NCI-H1436 (cell line): ENCODE results near the gene LEP.
"Not testable (repeated sequence)": the region's sequence is repeated elsewhere in the genome, so short reads cannot be mapped to it uniquely, and the experiment has no call there.

Experiments used
- DNase-seq: peaks from one replicate; lab custom pipeline; 2025; lab: John Stamatoyannopoulos, UW

Gene LEP

DNA sequence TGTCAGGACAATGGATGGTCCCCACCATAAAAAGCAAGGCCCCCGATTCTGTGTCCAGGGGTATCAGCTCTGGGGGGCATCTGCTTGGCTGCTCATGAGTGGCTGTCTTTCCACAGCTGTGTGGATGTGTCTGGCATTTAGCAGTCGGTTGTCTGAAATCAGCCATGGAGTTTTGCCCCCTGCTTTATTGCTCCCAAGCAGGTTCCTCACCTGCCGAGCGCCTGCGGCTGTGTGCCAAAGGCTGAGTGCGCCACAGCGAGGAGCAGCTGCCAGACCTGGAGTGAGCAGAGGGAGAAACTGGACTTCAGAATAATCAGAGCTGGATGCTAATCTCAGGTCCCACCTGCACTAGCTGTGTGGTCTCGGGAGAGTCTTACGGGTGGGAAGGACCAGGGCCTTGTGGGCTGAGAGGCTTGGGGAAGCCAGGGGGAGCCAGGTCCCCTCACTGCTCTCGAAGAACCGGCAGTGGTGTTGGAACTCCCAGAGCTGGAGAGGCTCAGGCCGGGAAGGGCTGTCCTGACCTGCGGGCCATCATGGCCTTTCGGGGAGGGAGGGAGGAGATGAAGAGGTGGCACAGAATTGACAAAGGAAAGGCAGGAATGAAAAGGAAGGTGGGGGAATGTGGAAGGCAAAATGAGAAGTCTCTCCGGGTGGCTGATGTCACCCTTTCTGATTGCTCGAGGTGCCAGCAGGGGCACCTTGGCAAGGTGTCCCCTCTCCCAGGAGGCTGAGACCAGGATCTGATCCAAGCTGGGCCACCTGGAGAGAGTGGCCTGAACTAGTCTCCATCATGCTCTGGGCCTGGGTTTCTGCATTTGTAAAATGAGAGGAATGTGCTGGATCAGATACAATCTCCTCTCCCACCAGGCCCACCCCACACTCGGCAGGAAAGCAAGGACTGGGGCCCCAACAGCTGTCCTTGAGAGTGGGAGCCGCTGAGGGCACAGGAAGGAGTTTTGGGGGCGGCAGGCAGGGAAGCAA lies 30.2 kb upstream of the LEP start:
- DNase-seq = no peak

DNA sequence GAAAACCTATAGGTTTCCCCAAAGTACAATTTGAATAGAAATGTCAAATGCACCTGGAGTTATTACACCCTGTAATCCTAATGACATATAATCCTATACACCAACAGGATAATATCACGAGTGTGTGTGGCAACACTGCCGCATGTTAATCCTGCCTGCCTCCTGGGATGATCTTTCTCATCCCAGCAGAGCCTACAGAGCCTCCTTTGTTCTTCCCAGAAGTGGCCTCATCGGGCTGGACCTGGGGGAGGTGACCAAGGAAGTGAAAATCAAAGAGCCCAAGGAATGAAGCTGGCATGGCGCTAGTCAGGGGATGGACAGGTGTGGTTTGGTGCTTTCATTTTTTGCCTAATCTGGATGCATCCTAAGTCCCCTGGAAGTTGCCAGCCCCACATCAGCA lies 29.5 kb upstream of the LEP start:
- DNase-seq = no peak

DNA sequence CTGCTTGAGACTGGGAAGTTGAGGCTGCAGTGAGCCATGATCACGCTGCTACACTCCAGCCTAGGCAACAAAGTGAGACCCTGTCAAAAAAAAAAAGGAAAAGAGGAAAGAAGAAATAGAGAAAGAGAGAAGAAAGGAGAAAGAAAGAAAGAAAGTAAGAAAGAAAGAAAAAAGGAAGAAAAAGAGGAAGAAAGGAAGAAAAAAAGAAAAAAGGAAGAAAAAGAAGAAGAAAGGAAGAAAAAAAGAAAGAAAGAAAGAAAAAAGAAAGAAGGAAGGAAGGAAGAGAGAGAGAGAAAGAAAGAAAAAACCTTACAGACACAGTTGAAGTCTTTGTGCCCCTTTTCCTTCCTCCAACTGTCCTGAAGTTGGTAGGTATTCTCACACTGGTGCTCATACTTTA lies 26.6 kb upstream of the LEP start:
- no peak for DNase-seq

DNA sequence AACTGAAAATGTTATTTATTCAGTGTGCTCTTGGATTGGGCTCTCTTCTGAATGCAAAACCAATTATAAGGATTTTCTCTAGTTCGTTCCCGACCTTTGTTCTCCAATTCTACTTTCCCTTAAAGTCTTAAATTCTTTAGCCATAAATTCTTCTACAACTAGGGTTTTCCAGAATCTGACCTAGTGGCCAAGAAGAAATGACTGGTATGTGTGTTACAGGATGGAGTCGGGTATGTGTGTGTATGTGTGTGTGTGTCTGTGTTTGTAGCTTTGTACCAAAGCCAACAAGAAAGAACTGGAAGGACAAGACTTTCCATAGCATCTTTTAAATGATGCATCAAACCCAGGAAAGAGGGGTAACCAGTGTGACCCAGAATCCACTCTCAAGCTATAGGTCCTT lies 25.8 kb upstream of the LEP start:
- DNase-seq = no peak

DNA sequence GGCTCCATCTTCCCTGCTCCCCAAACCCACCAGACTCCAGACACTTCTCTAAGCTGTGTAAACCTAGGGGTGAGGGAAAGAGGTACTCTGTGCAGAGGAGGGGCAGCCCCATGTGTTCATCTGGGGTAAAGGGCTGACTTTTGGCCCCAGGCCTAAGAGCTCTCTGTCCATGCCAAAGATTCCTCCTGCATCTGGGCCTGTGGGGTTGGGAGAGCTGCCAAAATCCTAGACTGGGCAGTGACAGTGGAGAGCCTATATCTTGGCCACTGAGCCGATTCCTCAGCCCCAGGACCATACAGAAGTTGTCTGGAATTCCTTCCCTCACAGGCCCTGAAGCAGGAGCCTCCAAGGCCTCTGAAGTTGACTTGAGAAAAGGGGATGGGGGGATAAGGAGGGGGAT lies 25.3 kb upstream of the LEP start:
- DNase-seq = no peak

DNA sequence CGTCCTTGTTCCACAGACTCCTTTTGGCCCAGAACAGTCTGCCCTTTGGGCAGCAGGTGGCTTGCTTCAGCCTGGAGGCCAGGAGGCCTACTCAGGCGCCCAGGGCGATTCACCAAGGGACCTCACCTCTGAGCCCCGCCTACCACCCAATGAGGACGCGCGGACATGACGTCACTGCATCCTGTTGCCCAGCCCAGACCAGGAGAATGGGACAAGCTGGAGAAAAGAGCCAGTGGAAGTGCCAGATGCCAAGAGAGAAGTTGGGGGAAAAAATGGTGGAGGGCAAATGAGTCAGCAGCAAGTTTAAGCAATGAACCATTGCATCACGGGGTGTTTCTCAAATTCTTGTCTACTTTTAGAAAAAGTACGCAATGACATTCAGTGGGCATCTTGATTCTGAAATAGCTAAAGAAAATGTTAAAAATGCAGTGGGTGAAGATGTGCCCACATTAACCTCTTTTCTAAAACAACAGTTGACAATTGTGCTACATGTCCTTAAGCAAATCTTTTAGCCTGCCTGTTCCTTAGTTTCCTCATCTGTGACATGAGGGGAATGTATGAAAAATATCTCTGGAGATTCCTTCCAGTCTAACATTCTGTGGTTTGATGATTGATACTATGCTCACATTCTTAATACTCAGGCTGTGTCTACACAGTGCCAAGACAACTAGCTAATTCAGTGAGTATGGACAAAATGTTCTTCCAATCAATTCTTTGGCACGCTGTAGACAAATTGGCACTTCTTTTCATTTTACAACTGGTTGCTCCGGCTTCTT lies 23.9 kb upstream of the LEP start:
- no peak for DNase-seq

DNA sequence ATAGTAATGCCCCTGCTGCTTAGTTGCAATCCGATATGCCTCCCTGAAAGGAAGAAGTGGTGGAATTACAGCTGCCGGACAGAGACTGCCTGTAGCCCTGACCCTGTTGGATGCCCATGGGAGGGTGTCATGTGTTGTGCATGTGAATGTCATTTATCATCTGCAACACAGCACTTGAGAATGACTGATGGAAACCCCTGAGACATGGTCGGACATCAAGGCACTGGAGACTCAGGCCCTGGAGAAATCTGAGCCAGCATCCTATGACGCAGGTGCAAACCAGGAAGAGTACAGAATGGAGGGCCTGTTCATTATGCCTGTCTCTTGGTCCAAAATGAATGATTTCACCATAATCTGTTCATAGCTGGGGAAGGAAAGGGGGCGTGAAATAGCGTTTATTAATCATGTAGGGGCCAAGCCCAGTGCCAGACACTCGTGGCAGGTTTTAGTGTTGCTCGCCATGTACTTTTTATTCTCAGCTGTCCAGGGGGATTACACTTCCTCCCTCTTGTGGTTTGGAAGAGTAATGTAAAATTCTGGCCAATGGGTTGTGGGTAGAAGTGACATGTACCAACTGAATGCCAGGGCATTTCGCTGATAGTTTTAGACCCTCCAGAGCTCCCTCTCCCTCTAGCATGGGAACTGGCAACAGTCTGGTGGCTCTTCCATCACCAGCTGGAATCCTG lies 23.0 kb upstream of the LEP start:
- no peak for DNase-seq

DNA sequence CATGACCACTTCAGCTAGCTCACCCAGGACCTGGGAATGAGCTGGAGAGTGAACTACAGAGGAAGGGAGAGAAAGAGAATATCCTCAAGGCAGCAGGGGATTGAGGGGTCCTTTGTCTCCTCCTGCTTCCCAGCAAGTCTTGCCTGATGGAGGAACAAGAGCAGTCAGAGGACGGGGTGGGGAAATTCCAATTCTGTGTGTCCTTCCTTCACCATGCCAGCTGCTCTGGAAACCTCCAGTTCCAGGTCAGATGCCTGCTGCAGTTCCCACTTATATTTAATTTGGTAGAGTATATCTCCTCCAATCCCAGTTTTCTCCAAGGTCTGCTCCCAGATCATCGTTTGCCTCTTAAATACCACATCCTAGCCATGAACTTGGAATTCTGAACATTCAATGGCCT lies 21.4 kb upstream of the LEP start:
- no peak for DNase-seq

DNA sequence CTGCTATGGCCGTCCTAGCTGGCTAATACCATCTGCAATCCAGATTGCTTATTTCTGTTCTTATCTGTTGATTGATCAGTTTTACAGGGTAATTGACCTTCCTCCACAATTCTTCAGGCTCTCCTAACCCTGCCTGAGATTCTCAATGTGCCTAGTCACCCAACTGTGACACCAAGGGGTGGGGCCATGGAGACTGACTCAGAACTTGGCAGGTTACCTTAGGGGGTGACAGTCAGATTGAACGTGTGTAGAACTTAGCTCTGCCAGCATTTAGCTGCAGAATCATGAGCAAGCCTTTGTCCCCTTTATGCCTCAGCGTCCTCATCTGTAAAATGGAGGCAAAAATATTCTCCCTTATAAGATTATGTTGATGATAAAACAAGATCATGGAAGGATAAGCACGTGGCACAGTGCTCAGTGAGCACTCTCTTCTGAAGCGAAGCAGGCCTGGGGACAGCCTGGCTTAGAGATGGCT lies 19.1 kb upstream of the LEP start:
- no peak for DNase-seq

DNA sequence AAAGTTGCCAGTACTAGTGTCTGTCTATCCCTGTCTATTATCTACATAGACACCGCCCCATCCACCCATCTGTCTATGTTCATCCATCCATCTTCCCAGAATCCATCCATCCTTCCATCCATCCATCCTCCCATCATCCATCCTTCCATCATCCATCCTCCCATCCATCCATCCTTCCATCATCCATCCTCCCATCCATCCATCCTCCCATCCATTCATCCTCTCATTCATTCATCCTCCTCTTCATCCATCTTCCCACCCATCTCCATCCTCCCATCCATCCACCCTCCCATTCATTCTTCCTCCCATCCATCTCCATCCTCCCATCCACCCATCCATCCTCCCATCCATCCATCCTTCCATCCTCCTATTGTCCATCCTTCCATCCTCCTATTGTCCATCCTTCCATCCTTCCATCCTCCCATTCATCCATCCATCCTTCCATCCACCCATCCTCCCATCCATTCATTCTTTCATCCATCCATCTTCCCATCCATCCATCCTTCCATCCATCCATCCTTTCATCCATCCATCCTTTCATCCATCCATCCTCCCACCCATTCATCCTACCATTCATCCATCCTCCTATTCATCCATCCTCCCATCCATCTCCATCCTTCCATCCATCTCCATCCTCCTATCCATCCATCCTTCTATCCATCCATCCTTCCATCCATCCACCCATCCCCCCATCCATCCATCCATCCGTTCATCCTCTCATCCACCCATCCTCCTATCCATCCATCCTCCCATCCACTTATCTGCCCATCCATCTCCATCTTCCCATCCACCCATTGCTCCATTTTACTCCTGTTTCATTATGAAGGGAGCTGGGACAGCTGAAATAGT lies 14.7 kb upstream of the LEP start:
- no peak for DNase-seq

DNA sequence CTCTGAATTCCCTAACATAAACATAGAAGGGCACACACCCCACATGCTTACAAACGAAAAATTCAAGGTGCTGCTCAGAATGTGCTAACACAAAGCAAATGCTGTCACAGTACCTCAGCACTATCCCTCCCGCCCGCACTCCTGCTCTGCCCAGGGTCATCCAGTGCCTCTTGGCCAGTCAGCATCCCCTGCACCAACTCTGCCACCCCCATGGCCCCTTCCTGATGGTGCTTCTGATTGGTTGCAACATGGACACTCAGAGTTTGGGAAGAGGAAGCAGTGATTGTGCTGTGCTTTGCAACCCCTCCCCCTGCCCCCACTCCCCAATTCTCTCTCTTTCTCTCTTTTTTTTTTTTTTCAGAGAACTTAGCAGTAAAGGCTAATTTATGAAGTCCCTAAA lies 13.8 kb upstream of the LEP start:
- no peak for DNase-seq

DNA sequence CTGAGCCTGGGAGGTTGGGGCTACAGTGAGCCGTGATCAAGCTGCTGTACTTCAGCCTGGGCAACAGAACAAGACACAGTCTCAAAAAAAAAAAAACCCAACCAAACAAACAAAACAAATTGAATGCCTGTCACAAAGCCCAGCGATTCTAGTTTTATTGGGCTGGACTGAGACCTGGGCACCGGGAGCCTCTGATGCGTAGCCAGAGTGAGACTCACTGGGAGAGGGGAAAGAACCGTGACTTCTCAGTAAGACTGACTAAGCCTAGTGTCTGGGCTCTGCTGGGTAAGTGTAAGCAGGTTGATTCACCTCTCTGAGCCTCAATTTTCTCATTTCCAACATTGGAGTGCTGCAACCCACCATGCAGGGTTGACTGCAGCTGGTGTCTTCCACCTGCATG lies 10.1 kb upstream of the LEP start:
- DNase-seq = no peak

DNA sequence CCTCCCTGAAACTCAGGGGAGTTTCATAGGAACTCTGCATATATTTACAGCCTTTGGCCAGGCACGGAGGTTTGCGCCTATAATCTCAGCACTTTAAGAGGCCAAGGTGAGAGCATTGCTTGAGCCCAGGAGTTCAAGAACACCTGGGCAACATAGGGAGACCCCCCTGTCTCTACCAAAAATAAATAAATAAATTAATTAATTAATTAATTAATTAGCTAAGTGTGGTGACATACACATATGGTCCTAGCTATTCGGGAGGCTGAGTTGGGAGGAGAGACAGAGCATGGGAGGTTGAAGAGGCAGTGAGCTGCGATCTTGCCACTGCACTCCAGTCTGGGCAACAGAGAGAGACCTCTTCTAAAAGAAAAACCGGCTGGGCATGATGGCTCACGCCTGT lies 9.4 kb upstream of the LEP start:
- no peak for DNase-seq

DNA sequence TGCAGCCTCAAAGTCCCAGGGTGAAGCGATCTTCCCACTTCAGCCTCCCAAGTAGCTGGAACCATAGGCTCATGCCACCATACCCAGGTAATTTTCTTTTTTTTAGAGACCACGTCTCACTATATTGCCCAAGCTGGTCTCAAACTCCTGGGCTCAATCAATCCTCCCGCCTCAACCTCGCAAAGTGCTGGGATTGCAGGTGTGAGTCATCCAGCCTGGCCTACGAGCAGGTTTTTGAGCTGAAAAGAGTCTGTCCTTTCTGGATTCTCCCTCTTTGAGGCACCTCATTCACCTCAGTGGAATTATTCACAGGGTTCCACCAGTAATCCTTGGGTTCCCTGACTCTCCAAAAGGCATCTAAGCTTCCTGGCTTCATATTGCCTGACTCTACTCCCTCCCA lies 7.6 kb upstream of the LEP start:
- DNase-seq = no peak

DNA sequence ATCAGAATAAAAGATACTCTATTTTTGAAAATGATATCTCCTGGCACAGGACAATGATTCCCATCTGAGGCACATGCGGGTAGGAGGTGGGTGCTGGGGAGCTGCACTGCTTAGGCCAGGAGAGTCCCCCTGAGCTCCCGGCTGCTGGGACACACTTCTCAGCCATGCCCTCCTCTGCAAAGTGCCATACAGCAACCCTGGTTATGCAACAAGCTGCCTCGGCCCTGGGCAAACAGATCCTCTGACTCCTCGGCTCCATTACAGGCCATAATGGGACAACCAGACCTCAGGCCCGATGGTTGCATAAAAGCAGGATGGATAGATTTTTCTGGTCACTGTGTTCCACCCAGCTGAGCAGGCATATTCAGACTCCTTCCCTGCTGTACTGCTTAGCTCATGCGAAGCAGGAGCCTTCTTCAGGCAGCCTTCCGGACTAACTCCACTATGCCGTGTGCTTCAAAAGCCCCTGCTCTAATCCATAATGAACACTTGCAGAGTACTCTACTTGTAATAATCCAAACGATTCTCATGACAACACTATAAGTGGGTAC lies 6.5 kb upstream of the LEP start:
- DNase-seq = no peak

DNA sequence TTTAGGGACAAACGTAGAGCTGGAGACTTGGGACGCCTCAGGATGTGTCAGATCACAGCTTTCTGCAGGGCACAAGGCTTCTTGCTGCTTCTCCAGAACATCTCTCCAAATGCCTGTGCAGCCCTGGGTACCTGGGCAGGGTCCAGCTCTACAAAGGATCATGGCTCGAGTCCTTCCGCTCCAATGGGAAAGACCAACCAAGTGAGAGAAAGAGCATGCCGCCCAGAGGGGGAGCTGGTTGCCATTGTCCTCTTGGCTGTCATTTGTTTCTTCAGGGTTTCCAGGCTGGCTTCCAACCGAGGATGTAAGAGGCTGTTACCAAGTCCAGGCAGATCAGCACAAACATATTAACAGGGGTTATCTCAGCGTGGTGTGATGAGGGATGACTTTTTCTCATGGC lies 5.6 kb upstream of the LEP start:
- DNase-seq = no peak

DNA sequence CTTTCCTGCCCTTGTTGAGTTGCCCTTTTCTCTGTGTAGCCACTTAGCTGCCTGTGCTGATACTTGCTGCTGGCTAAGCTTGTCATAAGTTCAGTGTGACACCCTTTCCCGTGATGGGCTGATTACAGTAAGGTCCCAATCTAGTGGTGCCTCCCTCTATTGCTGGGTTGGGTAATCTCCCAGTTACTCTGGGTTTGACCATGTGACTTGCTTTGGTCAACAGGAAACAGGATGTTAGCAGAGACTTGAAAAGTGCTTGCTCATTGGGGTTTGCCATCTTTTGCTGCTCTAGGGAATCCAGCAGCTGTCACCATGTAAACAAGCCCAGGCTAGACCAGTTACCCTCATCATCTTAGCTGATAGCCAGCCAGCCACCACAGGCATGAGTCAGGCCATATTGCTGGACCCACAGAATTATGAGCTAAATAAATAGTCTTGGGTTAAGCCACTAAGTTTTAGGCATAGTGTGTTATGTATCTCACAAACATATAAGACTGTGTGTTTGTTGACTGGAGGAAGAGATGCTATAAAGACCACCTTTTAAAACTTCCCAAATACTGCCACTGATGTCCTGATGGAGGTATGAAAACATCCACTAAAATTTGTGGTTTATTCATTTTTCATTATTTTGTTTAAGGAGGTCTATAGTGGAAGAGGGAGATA lies 4.0 kb upstream of the LEP start:
- no peak for DNase-seq

DNA sequence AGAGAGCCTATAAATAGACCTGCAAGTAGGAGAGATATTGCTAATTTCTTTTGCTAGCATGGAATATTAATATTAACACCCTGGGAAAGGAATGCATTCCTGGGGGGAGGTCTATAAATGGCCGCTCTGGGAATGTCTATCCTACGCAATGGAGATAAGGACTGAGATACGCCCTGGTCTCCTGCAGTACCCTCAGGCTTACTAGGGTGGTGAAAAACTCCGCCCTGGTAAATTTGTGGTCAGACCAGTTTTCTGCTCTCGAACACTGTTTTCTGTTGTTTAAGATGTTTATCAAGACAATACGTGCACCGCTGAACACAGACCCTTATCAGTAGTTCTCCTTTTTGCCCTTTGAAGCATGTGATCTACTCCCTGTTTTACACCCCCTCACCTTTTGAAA lies 1.9 kb upstream of the LEP start:
- DNase-seq = not testable (repeated sequence)

DNA sequence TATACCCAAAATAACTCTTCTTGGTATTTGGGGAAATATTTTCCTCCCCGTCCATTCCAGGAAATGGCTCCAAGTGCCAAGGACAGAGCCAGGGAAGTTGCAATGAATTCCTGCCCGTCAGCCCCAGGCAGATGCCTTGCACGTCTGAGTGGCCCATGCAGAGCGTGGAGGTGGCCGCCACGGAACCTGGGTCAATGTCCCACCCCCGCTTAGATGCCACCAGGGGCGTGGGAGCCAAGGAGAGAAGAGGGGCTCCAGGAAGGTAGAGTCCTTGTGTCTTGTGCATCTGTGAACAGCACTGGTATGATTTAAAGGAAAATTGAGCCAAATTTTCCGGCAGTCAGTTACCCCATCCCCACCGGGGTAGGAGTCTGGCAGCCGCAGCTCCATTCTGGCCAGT lies 1.6 kb downstream of the LEP start:
- DNase-seq = no peak

DNA sequence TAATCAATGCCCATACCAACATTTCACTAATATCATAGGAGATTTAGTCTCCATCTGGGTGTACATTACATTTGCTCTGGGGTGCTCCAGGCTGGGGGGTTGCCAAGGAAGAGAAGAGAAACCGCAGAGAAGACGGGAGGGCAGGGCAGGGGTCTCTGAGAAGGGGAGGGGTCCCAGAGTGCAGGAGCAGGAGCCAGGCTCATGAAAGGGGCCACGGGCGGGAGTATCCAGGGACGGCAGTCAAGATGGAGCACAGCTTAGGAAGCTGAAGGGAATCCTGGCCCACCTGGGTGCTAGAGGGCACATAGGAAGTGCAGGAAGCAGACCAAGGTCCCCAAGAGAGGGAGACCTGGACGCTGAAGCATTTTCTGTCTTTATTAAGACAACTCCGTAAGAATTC lies 2.2 kb downstream of the LEP start:
- no peak for DNase-seq

DNA sequence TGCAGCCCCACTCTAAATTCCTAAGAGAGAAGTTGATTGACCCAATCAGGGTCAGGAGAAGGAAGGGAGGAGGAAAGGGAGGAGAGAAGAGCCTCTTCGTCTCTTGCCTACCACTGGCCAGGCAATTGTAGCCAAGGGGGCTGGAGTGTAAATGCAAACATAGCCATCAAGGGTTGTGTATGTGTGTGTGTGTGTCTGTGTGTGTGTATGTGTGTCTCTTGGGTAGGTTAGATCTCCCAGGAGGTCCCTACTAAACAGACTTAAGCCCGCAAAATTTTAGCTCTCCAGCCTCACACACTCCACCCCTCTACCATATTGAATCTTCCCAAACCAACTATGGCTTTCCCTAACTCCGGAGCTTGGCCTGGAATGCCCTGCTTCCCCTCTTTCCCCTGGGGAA lies 3.8 kb downstream of the LEP start:
- DNase-seq = no peak
